K562 (cell line): ENCODE data around the gene NR3C2.

Experiments
- JUND ChIP-seq, 2 experiments: IDR thresholded peaks; 2 replicates in 1 of 2; 3 replicates in 1 of 2; pipeline ENCODE4 v1.6.1; 2011; ENCODE audit warnings: borderline replicate concordance in 2 of 2, low read depth in 2 of 2, low read length in 2 of 2, improper control_type of control experiment in 1 of 2, missing biosample characterization in 1 of 2, missing genetic modification characterization in 1 of 2, missing genetic modification reagents in 1 of 2
- KAT2B ChIP-seq: IDR thresholded peaks from one replicate; pipeline ENCODE4 v1.6.1; 2012; ENCODE audit warnings: low read depth, mild to moderate bottlenecking, control low read depth, inconsistent platforms, low read length, moderate library complexity
- MBD2 ChIP-seq: sonication (generic); IDR thresholded peaks from 2 replicates; pipeline ENCODE4 v1.6.1; 2016; ENCODE audit warnings: low read depth, borderline replicate concordance
- TF ChIP-seq, protein P1 (sequence below), 3 experiments: IDR thresholded peaks in 2 of 3; conservative IDR thresholded peaks in 1 of 3; 2 replicates each; pipeline ENCODE4 v1.5.1; 2011 to 2012; ENCODE audit warnings: low read length in 3 of 3, mild to moderate bottlenecking in 3 of 3, control low read depth in 2 of 3, improper control_type of control experiment in 1 of 3, inconsistent platforms in 1 of 3, low read depth in 1 of 3, mixed read lengths in 1 of 3, moderate library complexity in 1 of 3; ENCODE audit not compliant: insufficient read depth in 2 of 3

DNA sequence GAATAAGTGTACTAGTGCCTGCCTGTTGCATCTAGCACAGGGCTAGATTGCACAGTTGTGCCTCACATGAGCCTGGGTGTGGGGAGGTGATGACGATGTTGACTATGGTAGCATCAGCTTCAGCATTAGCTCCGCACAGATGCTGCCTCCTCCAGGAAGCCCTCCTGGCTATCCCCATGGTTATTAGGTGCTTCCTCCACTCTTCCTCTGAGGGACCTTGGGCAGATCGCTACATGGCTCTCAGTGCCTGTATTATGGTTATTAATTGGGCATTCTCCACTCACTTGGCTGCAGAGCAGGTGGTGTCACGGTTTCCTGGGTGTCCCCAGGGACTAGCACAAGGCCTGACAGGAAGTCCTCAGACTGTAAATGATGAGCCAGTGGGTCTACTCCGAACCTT lies 384.7 kb downstream of the NR3C2 start:
- TF ChIP-seq JUND (IDR thresholded peaks at IDR 0.05; ENCODE audit: borderline replicate concordance, low read depth, low read length): no peak
- no peak for TF ChIP-seq JUND (tag; IDR thresholded peaks at IDR 0.05; ENCODE audit: borderline replicate concordance, low read depth, low read length)
- no peak for TF ChIP-seq KAT2B
- TF ChIP-seq, protein P1, sequence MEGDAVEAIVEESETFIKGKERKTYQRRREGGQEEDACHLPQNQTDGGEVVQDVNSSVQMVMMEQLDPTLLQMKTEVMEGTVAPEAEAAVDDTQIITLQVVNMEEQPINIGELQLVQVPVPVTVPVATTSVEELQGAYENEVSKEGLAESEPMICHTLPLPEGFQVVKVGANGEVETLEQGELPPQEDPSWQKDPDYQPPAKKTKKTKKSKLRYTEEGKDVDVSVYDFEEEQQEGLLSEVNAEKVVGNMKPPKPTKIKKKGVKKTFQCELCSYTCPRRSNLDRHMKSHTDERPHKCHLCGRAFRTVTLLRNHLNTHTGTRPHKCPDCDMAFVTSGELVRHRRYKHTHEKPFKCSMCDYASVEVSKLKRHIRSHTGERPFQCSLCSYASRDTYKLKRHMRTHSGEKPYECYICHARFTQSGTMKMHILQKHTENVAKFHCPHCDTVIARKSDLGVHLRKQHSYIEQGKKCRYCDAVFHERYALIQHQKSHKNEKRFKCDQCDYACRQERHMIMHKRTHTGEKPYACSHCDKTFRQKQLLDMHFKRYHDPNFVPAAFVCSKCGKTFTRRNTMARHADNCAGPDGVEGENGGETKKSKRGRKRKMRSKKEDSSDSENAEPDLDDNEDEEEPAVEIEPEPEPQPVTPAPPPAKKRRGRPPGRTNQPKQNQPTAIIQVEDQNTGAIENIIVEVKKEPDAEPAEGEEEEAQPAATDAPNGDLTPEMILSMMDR (IDR thresholded peaks at IDR 0.05 in 2 of 3, conservative IDR thresholded peaks at IDR 0.05 in 1 of 3; ENCODE audit: insufficient read depth in 2 of 3, low read depth in 1 of 3, low read length in 3 of 3): no peak
- no peak for TF ChIP-seq MBD2
